Gastroesophageal sphincter (tissue), 4 donors: Measurements from ENCODE around the gene GALNTL6. TPM values are rescaled to one million over a fixed set of nuclear protein-coding genes. Genes with fewer than 3 reads are reported as not detected.

ENCODE experiments used
- ATAC-seq: fragments of 150-250 bp; one replicate; pipeline ENCODE4 v1.9.1; 2016; ENCODE audit warnings: mild to moderate bottlenecking, moderate library complexity
- H3K27ac ChIP-seq, 4 donors: fragments of 200-600 bp; sonication (generic) in 3 of 4; 1 replicate in 3 of 4; 2 replicates in 1 of 4; pipeline ENCODE4 v1.5.1; 2016 to 2019
- H3K27me3 ChIP-seq: fragments of 200-600 bp; sonication (generic); one replicate; pipeline ENCODE4 v1.5.1; 2019
- H3K36me3 ChIP-seq, 2 donors: fragments of 200-600 bp; sonication (generic); one replicate each; pipeline ENCODE4 v1.5.1; 2019; ENCODE audit warnings: control low read depth in 1 of 2
- H3K4me1 ChIP-seq, 3 donors: fragments of 200-600 bp; sonication (generic); 1 replicate in 2 of 3; 2 replicates in 1 of 3; pipeline ENCODE4 v1.5.1; 2016 to 2019; ENCODE audit warnings: control low read depth in 2 of 3
- H3K4me3 ChIP-seq, 2 donors: fragments of 200-600 bp; sonication (generic); one replicate each; pipeline ENCODE4 v1.5.1; 2019; ENCODE audit warnings: mild to moderate bottlenecking in 1 of 2, moderate library complexity in 1 of 2
- H3K9me3 ChIP-seq, 3 donors: fragments of 200-600 bp; sonication (generic); one replicate each; pipeline ENCODE4 v1.5.1; 2017 to 2019; ENCODE audit warnings: control low read depth in 2 of 3
- CTCF ChIP-seq, 4 experiments: fragments of 200-600 bp in 2 of 4; fragments of 450-650 bp in 2 of 4; sonication (generic) in 1 of 4; IDR thresholded peaks; one replicate each; pipeline ENCODE4 v1.5.1; 2017 to 2019; ENCODE audit warnings: antibody characterized with exemption in 4 of 4, mild to moderate bottlenecking in 2 of 4, moderate library complexity in 2 of 4
- EP300 ChIP-seq: sonication (generic); formaldehyde crosslinking; IDR thresholded peaks from one replicate; pipeline ENCODE4 v1.6.1; 2017; ENCODE audit warnings: antibody characterized with exemption, mild to moderate bottlenecking
- POLR2A ChIP-seq, 2 donors: fragments of 450-650 bp; IDR thresholded peaks; one replicate each; pipeline ENCODE4 v1.6.1; 2017; ENCODE audit warnings: antibody characterized with exemption in 2 of 2, mild to moderate bottlenecking in 2 of 2, moderate library complexity in 1 of 2
- POLR2AphosphoS5 ChIP-seq: sonication (generic); formaldehyde crosslinking; IDR thresholded peaks from one replicate; pipeline ENCODE4 v1.6.1; 2017; ENCODE audit warnings: antibody characterized with exemption
- WGBS, 2 donors: methylation state at CpG; one replicate each; pipeline ENCODE4 v1.1.5; 2018; ENCODE audit warnings: low coverage in 1 of 2; 5-methylcytosine and 5-hydroxymethylcytosine counted together
- total RNA-seq, 4 donors: library from RNA; depleted of rRNA; stranded (reverse); fragments of >200 nt; gene quantifications; one replicate each; pipeline ENCODE4 v1.1.0, GENCODE V29; 2016

The GALNTL6 gene
- total RNA-seq, 4 donors from 2014 or later: not detected

- no peak overlapping the region for H3K27ac ChIP-seq
- no peaks in the 10 kb centered on the region for H3K9me3 ChIP-seq
- no peaks in the 10 kb centered on the region for H3K4me1 ChIP-seq
- H3K36me3 ChIP-seq: no peaks in the 10 kb centered on the region
- TF ChIP-seq POLR2AphosphoS5 (no peak), POLR2A (IDR thresholded peaks at IDR 0.05) (no peak), CTCF (IDR thresholded peaks at IDR 0.05) (no peak), EP300 (no peak)
- H3K27me3 ChIP-seq: no peaks in the 10 kb centered on the region
- 72 to 90% methylated on average over 1 of the region's 1 CpG for WGBS, 2 donors
- ATAC-seq: no peak
- H3K4me3 ChIP-seq: no peak overlapping the region
These were observed 443.6 kb downstream of the GALNTL6 start for GRCh38 chr4:172256820-172257219.

GRCh38 chr4:172270397-172270796 is 457.2 kb downstream of the GALNTL6 start:
- H3K9me3 ChIP-seq: no peaks in the 10 kb centered on the region
- TF ChIP-seq CTCF (IDR thresholded peaks at IDR 0.05) (no peak), POLR2A (IDR thresholded peaks at IDR 0.05) (no peak), POLR2AphosphoS5 (no peak), EP300 (no peak)
- H3K27ac ChIP-seq: no peak overlapping the region
- WGBS, 2 donors: 52% methylated on average over 2 of the region's 2 CpGs; no CpG with 5 or more reads in 1 of the 2 donors
- H3K36me3 ChIP-seq: no peaks in the 10 kb centered on the region
- no peaks in the 10 kb centered on the region for H3K27me3 ChIP-seq
- no peak overlapping the region for H3K4me3 ChIP-seq
- H3K4me1 ChIP-seq: no peaks in the 10 kb centered on the region
- ATAC-seq: no peak

- H3K4me1 ChIP-seq: no peaks in the 10 kb centered on the region
- no peak for ATAC-seq
- H3K36me3 ChIP-seq: no peaks in the 10 kb centered on the region
- no peak overlapping the region for H3K4me3 ChIP-seq
- TF ChIP-seq POLR2AphosphoS5: no peak
- TF ChIP-seq POLR2A (IDR thresholded peaks at IDR 0.05): no peak
- TF ChIP-seq CTCF (IDR thresholded peaks at IDR 0.05): no peak
- TF ChIP-seq EP300: no peak
- no peaks in the 10 kb centered on the region for H3K9me3 ChIP-seq
- no peaks in the 10 kb centered on the region for H3K27me3 ChIP-seq
- no peak overlapping the region for H3K27ac ChIP-seq
These were observed 473.9 kb downstream of the GALNTL6 start for GRCh38 chr4:172287117-172287516.

GRCh38 chr4:172305698-172306097 is 492.5 kb downstream of the GALNTL6 start:
- no peaks in the 10 kb centered on the region for H3K36me3 ChIP-seq
- peaks cover 0 to 4% (median 0%) of the 10 kb centered on the region in 3 donors for H3K9me3 ChIP-seq
- WGBS, 2 donors: 78 to 91% methylated on average over 1 of the region's 1 CpG

More at GRCh38 chr4:172305698-172306097, 492.5 kb downstream of the GALNTL6 start:
- H3K27me3 ChIP-seq: no peaks in the 10 kb centered on the region
- no peak overlapping the region for H3K4me3 ChIP-seq
- no peaks in the 10 kb centered on the region for H3K4me1 ChIP-seq
- TF ChIP-seq POLR2AphosphoS5 (no peak), CTCF (IDR thresholded peaks at IDR 0.05) (no peak), EP300 (no peak), POLR2A (IDR thresholded peaks at IDR 0.05) (no peak)
- no peak for ATAC-seq
- no peak overlapping the region for H3K27ac ChIP-seq
